SU-DHL-6 (cell line): ENCODE measurements around the gene SETD5.

ENCODE experiments used
- CTCF ChIP-seq: fragments of 200-600 bp; sonication (generic); IDR thresholded peaks from one replicate; pipeline ENCODE4 v1.5.1; 2017; ENCODE audit warnings: antibody characterized with exemption, mild to moderate bottlenecking, low read length, moderate library complexity; ENCODE audit not compliant: insufficient read depth, poor library complexity, severe bottlenecking
- EZH2phosphoT487 ChIP-seq: fragments of 200-600 bp; sonication (generic), shearing (Covaris generic); conservative IDR thresholded peaks from 2 replicates; pipeline ENCODE4 v1.6.1; 2018; ENCODE audit warnings: mild to moderate bottlenecking, antibody characterized with exemption, low read length, moderate library complexity, mixed read lengths

GRCh38 chr3:9422712-9423424, 25.5 kb downstream of the SETD5 start:
- TF ChIP-seq CTCF (no peak), EZH2phosphoT487 (no peak)
